Measurements from ENCODE around the gene DENND11. TPM values are rescaled to one million over a fixed set of nuclear protein-coding genes. Genes with fewer than 3 reads are reported as not detected.

Gene DENND11
- total and polyA plus RNA-seq, 7 donors, result 1.7 to 5.7 (median 4.4) TPM

- Histone ChIP-seq H3K36me3 (ENCODE audit: insufficient read depth in 1 of 2, low read depth in 1 of 2) (peaks cover 2 to 30% of the 10 kb centered on the region in 2 donors), H3K9me3 (no peaks in the 10 kb centered on the region), H3K4me3 (no peak overlapping the region), H3K27me3 (ENCODE audit: insufficient read depth in 3 of 3, low read length in 2 of 3) (no peaks in the 10 kb centered on the region), H3K27ac (no peak overlapping the region), H3K4me1 (no peaks in the 10 kb centered on the region)
- intact Hi-C loops (cut with DNase I), result no loop called here
- no peak for DNase-seq
- ATAC-seq, result peak in 1 of 4 donors; percentile 36
- no peak for TF ChIP-seq CTCF (IDR thresholded peaks at IDR 0.05)
- 92 to 96% (median 94%) methylated on average over 7 of the region's 7 CpGs for WGBS, 3 donors
These were observed 30.1 kb downstream of the DENND11 start for GRCh38 chr7:141671705-141672496.

GRCh38 chr7:141668853-141669252 lies 33.1 kb downstream of the DENND11 start:
- ATAC-seq, result no peak
- Histone ChIP-seq H3K4me3 (no peak overlapping the region), H3K4me1 (no peaks in the 10 kb centered on the region), H3K27me3 (ENCODE audit: insufficient read depth in 3 of 3, low read length in 2 of 3) (no peaks in the 10 kb centered on the region), H3K27ac (no peak overlapping the region), H3K36me3 (ENCODE audit: insufficient read depth in 1 of 2, low read depth in 1 of 2) (peaks cover 4 to 50% of the 10 kb centered on the region in 2 donors), H3K9me3 (no peaks in the 10 kb centered on the region)
- no peak for DNase-seq
- intact Hi-C loops (cut with DNase I), result no loop called here
- WGBS, 3 donors, result 69 to 87% (median 78%) methylated on average over 2 of the region's 2 CpGs
- TF ChIP-seq CTCF (IDR thresholded peaks at IDR 0.05), result no peak

- no peak for ATAC-seq
- 77 to 83% (median 78%) methylated on average over 4 of the region's 4 CpGs for WGBS, 3 donors
- intact Hi-C loops (cut with DNase I), result no loop called here
These were observed 35.9 kb downstream of the DENND11 start for GRCh38 chr7:141666071-141666470.

GRCh38 chr7:141665208-141666035 lies 36.5 kb downstream of the DENND11 start:
- DNase-seq, result no peak
- Histone ChIP-seq H3K36me3 (ENCODE audit: insufficient read depth in 1 of 2, low read depth in 1 of 2) (peaks cover 4 to 64% of the 10 kb centered on the region in 2 donors), H3K4me3 (no peak overlapping the region), H3K4me1 (no peaks in the 10 kb centered on the region), H3K27me3 (ENCODE audit: insufficient read depth in 3 of 3, low read length in 2 of 3) (no peaks in the 10 kb centered on the region), H3K9me3 (no peaks in the 10 kb centered on the region), H3K27ac (no peak overlapping the region)
- WGBS, 3 donors, result 88 to 95% (median 91%) methylated on average over 18 of the region's 18 CpGs
- no peak for ATAC-seq
- intact Hi-C loops (cut with DNase I), result no loop called here
- no peak for TF ChIP-seq CTCF (IDR thresholded peaks at IDR 0.05)

More at GRCh38 chr7:141666071-141666470, 35.9 kb downstream of the DENND11 start:
- DNase-seq, result no peak
- H3K9me3 ChIP-seq, result no peaks in the 10 kb centered on the region
- peaks cover 6 to 65% of the 10 kb centered on the region in 2 donors for H3K36me3 ChIP-seq (ENCODE audit: insufficient read depth in 1 of 2, low read depth in 1 of 2)
- no peaks in the 10 kb centered on the region for H3K27me3 ChIP-seq (ENCODE audit: insufficient read depth in 3 of 3, low read length in 2 of 3)
- no peak overlapping the region for H3K27ac ChIP-seq
- no peak for TF ChIP-seq CTCF (IDR thresholded peaks at IDR 0.05)
- H3K4me3 ChIP-seq, result no peak overlapping the region
- H3K4me1 ChIP-seq, result no peaks in the 10 kb centered on the region
